ENCODE results near the gene CDH13. TPM values are rescaled to one million over a fixed set of nuclear protein-coding genes. Genes with fewer than 3 reads are reported as not detected.

Gene CDH13
- polyA plus RNA-seq, 1 experiment: 113 TPM

- Histone ChIP-seq H3K4me3 (ENCODE audit: low read depth, low read length) (no peak overlapping the region), H3K36me3 (ENCODE audit: control insufficient read depth, insufficient read depth, low read length) (no peaks in the 10 kb centered on the region), H3K27me3 (ENCODE audit: control insufficient read depth, insufficient read depth, low read length) (no peaks in the 10 kb centered on the region)
- TF ChIP-seq CTCF (IDR thresholded peaks at IDR 0.05; ENCODE audit: insufficient read depth, low read depth, low read length): no peak
- POLR2A ChIA-PET: interaction anchor here (0.6 kb wide), 1 partner anchor 75 kb away, joined by 3 read pairs; no protein-coding TSS in a partner anchor
- DNase-seq (ENCODE audit: low read depth): no peak
- CTCF ChIA-PET: no interaction called here
These were observed 989.2 kb downstream of the CDH13 start for GRCh38 chr16:83615953-83616350.

- no peak for DNase-seq (ENCODE audit: low read depth)
- CTCF ChIA-PET: no interaction called here
- Histone ChIP-seq H3K4me3 (ENCODE audit: low read depth, low read length) (no peak overlapping the region), H3K27me3 (ENCODE audit: control insufficient read depth, insufficient read depth, low read length) (no peaks in the 10 kb centered on the region), H3K36me3 (ENCODE audit: control insufficient read depth, insufficient read depth, low read length) (no peaks in the 10 kb centered on the region)
- no peak for TF ChIP-seq CTCF (IDR thresholded peaks at IDR 0.05; ENCODE audit: insufficient read depth, low read depth, low read length)
- POLR2A ChIA-PET: no interaction called here
These were observed 992.8 kb downstream of the CDH13 start for GRCh38 chr16:83619381-83620150.

GRCh38 chr16:83622010-83622409 lies 995.2 kb downstream of the CDH13 start:
- ChIA-PET POLR2A (no interaction called here), CTCF (interaction anchor here (1.0 kb wide), 1 partner anchor 161 kb away, joined by 3 read pairs; no protein-coding TSS in a partner anchor)
- DNase-seq (ENCODE audit: low read depth): no peak
- Histone ChIP-seq H3K27me3 (ENCODE audit: control insufficient read depth, insufficient read depth, low read length) (no peaks in the 10 kb centered on the region), H3K4me3 (ENCODE audit: low read depth, low read length) (no peak overlapping the region), H3K36me3 (ENCODE audit: control insufficient read depth, insufficient read depth, low read length) (no peaks in the 10 kb centered on the region)
- no peak for TF ChIP-seq CTCF (IDR thresholded peaks at IDR 0.05; ENCODE audit: insufficient read depth, low read depth, low read length)

- DNase-seq (ENCODE audit: low read depth): no peak
- ChIA-PET CTCF (interaction anchor here (0.7 kb wide), 1 partner anchor 1907 kb away, joined by 3 read pairs; no protein-coding TSS in a partner anchor), POLR2A (no interaction called here)
- Histone ChIP-seq H3K36me3 (ENCODE audit: control insufficient read depth, insufficient read depth, low read length) (no peaks in the 10 kb centered on the region), H3K27me3 (ENCODE audit: control insufficient read depth, insufficient read depth, low read length) (no peaks in the 10 kb centered on the region), H3K4me3 (ENCODE audit: low read depth, low read length) (no peak overlapping the region)
- TF ChIP-seq CTCF (IDR thresholded peaks at IDR 0.05; ENCODE audit: insufficient read depth, low read depth, low read length): no peak
These were observed 996.4 kb downstream of the CDH13 start for GRCh38 chr16:83623091-83623730.

- ChIA-PET CTCF (interaction anchor here (0.7 kb wide), 1 partner anchor 1906 kb away, joined by 3 read pairs; no protein-coding TSS in a partner anchor), POLR2A (no interaction called here)
- H3K27me3 ChIP-seq (ENCODE audit: control insufficient read depth, insufficient read depth, low read length): no peaks in the 10 kb centered on the region
- H3K4me3 ChIP-seq (ENCODE audit: low read depth, low read length): no peak overlapping the region
- no peak for DNase-seq (ENCODE audit: low read depth)
- no peaks in the 10 kb centered on the region for H3K36me3 ChIP-seq (ENCODE audit: control insufficient read depth, insufficient read depth, low read length)
- TF ChIP-seq CTCF (IDR thresholded peaks at IDR 0.05; ENCODE audit: insufficient read depth, low read depth, low read length): no peak
These were observed 997.1 kb downstream of the CDH13 start for GRCh38 chr16:83623892-83624291.
